ENCODE results near the gene LSS. TPM values are rescaled to one million over a fixed set of nuclear protein-coding genes. Genes with fewer than 3 reads are reported as not detected.

Gene LSS
- total and polyA plus RNA-seq, 2 of the 4 experiments (the other 2 are of a cell fraction), result 43.4 to 58.1 TPM

DNA sequence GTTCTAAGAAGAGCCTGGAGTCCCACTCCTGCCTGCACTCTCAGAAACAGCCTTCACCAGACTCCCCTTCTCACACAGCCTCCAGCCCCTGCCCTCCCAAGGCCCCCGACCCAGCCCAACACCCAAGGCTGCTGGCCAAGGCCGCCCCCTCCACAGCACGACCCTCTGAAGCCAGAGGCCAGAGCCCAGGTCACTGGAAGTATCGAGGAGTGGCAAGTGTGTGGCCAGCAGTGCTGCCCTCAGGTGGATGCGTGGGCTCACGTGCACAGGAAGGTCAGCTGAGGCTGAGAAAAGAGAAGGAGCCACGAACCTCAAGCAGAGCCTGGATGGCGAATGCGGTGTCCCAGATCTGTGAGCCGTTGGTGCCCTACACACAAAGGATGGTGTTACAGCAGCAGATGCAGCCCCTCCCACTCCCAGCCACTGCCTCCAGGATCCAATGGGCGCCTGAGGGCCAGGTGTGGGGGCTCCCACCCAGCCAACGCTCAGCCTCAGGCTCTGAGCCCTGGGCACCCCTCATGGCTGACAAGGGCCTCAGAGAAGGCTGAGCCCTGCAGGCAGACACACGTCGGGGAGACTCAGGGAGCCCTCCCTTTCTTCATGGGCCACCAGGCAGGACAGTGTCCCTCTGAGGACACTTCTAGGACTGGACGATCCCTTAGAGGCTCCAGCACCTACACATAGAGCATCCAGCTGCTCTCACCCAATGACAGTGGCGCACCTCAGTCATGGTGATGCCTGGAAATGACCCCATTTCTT, 18.0 kb downstream of the LSS start:
- Histone ChIP-seq H4K91ac (ENCODE audit: insufficient read depth, low read depth, low read length) (no peak overlapping the region), H3K9ac (ENCODE audit: low read depth, low read length) (no peak overlapping the region), H2AK5ac (ENCODE audit: low read depth, low read length) (no peak overlapping the region), H3K9me1 (ENCODE audit: insufficient read depth, low read length) (0 out of 2 replicates have a peak, but pooled peaks cover 4% of the 10 kb centered on the region), H4K20me1 (ENCODE audit: insufficient read depth, low read length) (peaks cover 12% of the 10 kb centered on the region; the same call in 1 of the 2 replicates), H3K4me2 (ENCODE audit: low read depth, low read length) (no peak overlapping the region), H3K4me1 (ENCODE audit: control insufficient read depth, insufficient read depth, low read length) (no peaks in the 10 kb centered on the region), H3K14ac (replicated peaks; ENCODE audit: low read depth, low read length) (no peak overlapping the region), H3K9me3 (ENCODE audit: control insufficient read depth, insufficient read depth, low read length) (no peaks in the 10 kb centered on the region), H3K79me1 (ENCODE audit: low read depth in 1 of 2, low read length in 2 of 2) (no peaks in the 10 kb centered on the region; a peak in 1 of 4 replicates), H2BK5ac (ENCODE audit: low read depth, low read length, poor library complexity, severe bottlenecking) (no peak overlapping the region), H2BK20ac (ENCODE audit: low read depth, low read length) (no peak overlapping the region), H4K5ac (ENCODE audit: low read depth, low read length) (no peak overlapping the region), H3K27me3 (ENCODE audit: control insufficient read depth, insufficient read depth, low read length) (no peaks in the 10 kb centered on the region), H3K36me3 (ENCODE audit: control insufficient read depth, insufficient read depth, low read length) (peaks cover 58% of the 10 kb centered on the region), H4K8ac (ENCODE audit: low read depth in 2 of 2, low read length in 2 of 2) (no peak overlapping the region), H2BK15ac (ENCODE audit: low read depth, low read length) (no peak overlapping the region), H2AFZ (replicated peaks; ENCODE audit: low read length, poor library complexity) (no peak overlapping the region), H3K18ac (ENCODE audit: low read depth, low read length) (no peak overlapping the region), H3K4me3 (ENCODE audit: insufficient read depth, low read depth, low read length) (no peak overlapping the region), H3K23ac (ENCODE audit: low read depth, low read length) (no peak overlapping the region), H3K27ac (ENCODE audit: insufficient read depth, low read length) (no peak overlapping the region), H3K56ac (ENCODE audit: extremely low read depth, insufficient read depth, low read length) (no peak overlapping the region), H2AK9ac (replicated peaks; ENCODE audit: low read depth, low read length, poor library complexity) (no peak overlapping the region), H2BK120ac (ENCODE audit: low read depth, low read length) (no peak overlapping the region), H3K4ac (ENCODE audit: low read depth, low read length) (no peak overlapping the region)
- dilution Hi-C loops (cut with HindIII; ENCODE audit: low sequenced_read_pairs, unreplicated experiment), result no loop called here
- POLR2A ChIA-PET (ENCODE audit: unreplicated experiment), result no interaction called here
- no peak for DNase-seq
- ATAC-seq (ENCODE audit: low read depth), result no peak
- in situ Hi-C loops (cut with MboI; ENCODE audit: low sequenced_read_pairs), result no loop called here
- 90% methylated on average over 9 of the region's 16 CpGs; no CpG with 5 or more reads in 1 of the 2 experiments for WGBS, 2 experiments (ENCODE audit: extremely low coverage in 2 of 2, insufficient read length in 1 of 2)
- CTCF ChIA-PET, result no interaction called here
- intact Hi-C loops (cut with micrococcal nuclease), result no loop called here
- TF ChIP-seq BHLHE40 (IDR thresholded peaks at IDR 0.05; ENCODE audit: low read depth, low read length) (no peak), CHD1 (IDR thresholded peaks at IDR 0.05; ENCODE audit: low read depth, low read length) (no peak), RAD21 (IDR thresholded peaks at IDR 0.05; ENCODE audit: low read length) (no peak), MXI1 (IDR thresholded peaks at IDR 0.05; ENCODE audit: borderline replicate concordance, low read depth, low read length) (no peak)
- TF ChIP-seq, protein P1, sequence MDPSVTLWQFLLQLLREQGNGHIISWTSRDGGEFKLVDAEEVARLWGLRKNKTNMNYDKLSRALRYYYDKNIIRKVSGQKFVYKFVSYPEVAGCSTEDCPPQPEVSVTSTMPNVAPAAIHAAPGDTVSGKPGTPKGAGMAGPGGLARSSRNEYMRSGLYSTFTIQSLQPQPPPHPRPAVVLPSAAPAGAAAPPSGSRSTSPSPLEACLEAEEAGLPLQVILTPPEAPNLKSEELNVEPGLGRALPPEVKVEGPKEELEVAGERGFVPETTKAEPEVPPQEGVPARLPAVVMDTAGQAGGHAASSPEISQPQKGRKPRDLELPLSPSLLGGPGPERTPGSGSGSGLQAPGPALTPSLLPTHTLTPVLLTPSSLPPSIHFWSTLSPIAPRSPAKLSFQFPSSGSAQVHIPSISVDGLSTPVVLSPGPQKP (IDR thresholded peaks at IDR 0.05; ENCODE audit: borderline replicate concordance, low read depth, low read length), result no peak
- TF ChIP-seq, protein P2, sequence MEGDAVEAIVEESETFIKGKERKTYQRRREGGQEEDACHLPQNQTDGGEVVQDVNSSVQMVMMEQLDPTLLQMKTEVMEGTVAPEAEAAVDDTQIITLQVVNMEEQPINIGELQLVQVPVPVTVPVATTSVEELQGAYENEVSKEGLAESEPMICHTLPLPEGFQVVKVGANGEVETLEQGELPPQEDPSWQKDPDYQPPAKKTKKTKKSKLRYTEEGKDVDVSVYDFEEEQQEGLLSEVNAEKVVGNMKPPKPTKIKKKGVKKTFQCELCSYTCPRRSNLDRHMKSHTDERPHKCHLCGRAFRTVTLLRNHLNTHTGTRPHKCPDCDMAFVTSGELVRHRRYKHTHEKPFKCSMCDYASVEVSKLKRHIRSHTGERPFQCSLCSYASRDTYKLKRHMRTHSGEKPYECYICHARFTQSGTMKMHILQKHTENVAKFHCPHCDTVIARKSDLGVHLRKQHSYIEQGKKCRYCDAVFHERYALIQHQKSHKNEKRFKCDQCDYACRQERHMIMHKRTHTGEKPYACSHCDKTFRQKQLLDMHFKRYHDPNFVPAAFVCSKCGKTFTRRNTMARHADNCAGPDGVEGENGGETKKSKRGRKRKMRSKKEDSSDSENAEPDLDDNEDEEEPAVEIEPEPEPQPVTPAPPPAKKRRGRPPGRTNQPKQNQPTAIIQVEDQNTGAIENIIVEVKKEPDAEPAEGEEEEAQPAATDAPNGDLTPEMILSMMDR (conservative IDR thresholded peaks at IDR 0.05; ENCODE audit: low read depth, low read length), result no peak
- BruUV-seq (replicated peaks), result no TSS peak
